ENCODE data around the gene SEC22A.

DNA sequence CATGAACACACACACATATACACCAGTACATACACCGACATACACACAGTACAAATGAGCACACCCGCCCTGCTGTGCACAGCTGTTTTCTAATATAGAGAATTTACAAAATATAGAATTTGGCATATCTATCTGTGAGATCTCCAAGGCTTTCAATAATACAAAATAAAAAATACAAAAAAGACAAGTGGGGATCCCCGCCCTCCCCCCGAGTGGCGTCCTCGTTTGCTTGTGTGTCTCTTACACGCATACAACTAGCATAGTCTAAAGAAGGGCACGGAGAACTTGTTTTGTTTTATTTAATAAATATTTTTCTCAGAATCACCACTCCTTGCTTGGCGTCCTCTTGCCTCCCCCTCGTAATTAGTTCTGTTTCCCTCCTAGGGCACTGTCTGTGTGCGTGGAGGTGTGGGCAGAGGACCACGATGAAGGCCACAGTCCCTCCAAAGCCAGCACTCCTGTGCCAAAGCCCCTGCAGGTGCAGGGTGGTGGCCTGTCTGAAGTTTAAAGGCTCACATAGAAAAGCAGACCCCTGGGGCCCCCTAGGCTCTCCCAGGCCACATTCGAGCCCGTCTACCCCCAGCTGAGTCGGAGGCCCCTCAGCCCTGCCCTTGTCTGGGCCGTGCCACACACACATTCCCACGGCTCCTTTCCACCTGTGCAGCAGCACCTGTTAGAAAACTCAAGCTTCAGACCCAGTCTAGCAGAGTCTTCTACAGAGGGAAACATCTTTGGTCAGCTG is 82.1 kb downstream of the SEC22A start:
- TF ChIP-seq, protein P1, sequence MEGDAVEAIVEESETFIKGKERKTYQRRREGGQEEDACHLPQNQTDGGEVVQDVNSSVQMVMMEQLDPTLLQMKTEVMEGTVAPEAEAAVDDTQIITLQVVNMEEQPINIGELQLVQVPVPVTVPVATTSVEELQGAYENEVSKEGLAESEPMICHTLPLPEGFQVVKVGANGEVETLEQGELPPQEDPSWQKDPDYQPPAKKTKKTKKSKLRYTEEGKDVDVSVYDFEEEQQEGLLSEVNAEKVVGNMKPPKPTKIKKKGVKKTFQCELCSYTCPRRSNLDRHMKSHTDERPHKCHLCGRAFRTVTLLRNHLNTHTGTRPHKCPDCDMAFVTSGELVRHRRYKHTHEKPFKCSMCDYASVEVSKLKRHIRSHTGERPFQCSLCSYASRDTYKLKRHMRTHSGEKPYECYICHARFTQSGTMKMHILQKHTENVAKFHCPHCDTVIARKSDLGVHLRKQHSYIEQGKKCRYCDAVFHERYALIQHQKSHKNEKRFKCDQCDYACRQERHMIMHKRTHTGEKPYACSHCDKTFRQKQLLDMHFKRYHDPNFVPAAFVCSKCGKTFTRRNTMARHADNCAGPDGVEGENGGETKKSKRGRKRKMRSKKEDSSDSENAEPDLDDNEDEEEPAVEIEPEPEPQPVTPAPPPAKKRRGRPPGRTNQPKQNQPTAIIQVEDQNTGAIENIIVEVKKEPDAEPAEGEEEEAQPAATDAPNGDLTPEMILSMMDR (IDR thresholded peaks at IDR 0.05): no peak
- no peak for TF ChIP-seq POLR2AphosphoS5 (IDR thresholded peaks at IDR 0.05)
- no peak for TF ChIP-seq POLR2A (IDR thresholded peaks at IDR 0.05)

All from prostate gland (tissue), 2 donors.